Mesendoderm (in vitro differentiated cells): ENCODE results near the gene PPP1R12A. TPM values are rescaled to one million over a fixed set of nuclear protein-coding genes. Genes with fewer than 3 reads are reported as not detected.

ENCODE experiments used
- small RNA-seq: library from polyadenylated mRNA; stranded (forward); fragments of <200 nt; extraction: miRNeasy Mini kit (QIAGEN cat#:217004); gene quantifications from one replicate; pipeline ENCODE3, GENCODE V24; 2013; ENCODE audit not compliant: insufficient read depth

The PPP1R12A gene

Small RNA genes within 50 kb of the gene (small RNA-seq; reads per million reads assigned to genes)
- not detected for gene RNA5SP363
